ENCODE measurements around the gene RBBP8. TPM values are rescaled to one million over a fixed set of nuclear protein-coding genes. Genes with fewer than 3 reads are reported as not detected.
A peak's percentile ranks its signal among the peaks of the same experiment; 100 is the strongest.

RBBP8 gene
- polyA plus RNA-seq, 3 donors = 5.8 to 9.6 (median 7.8) TPM

DNA sequence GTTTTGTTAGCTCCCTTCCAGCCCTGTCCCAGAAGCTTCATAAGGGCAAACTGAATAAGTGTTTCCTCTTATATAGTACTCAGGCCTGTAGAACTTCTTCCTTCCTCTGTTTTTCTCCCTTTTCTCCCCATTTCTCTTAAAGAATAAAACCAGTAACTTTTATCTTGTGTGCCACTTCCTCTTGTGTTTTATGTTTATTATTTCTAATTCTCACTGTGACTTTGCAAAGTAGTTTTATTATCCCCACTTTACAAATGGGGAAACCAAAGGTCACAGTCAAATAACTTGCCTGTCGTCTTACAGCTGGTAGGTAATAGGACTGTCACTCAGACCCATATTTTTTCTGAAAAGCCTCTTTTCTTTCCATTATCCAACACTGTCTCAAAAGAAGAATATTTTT, 42.4 kb downstream of the RBBP8 start:
- Histone ChIP-seq H3K27ac (ENCODE audit: low read depth in 1 of 2, low read length in 2 of 2) (peak overlapping the region in 1 of 2 donors; percentile 65), H3K9ac (ENCODE audit: insufficient read depth, low read length, poor library complexity, severe bottlenecking) (no peak overlapping the region), H3K4me3 (replicated peaks in 1 of 3; ENCODE audit: low read depth in 2 of 3, low read length in 3 of 3) (no peak overlapping the region), H3K9me3 (replicated peaks in 1 of 2; ENCODE audit: control insufficient read depth in 1 of 2, insufficient read depth in 1 of 2, low read length in 2 of 2) (no peaks in the 10 kb centered on the region), H3K4me2 (replicated peaks; ENCODE audit: extremely low read depth, low read length, poor library complexity, severe bottlenecking) (peak overlapping the region; percentile 36), H3K36me3 (replicated peaks in 1 of 2; ENCODE audit: control insufficient read depth in 1 of 2, insufficient read depth in 2 of 2, low read length in 2 of 2) (peaks cover 0 to 47% of the 10 kb centered on the region in 2 donors), H3K79me2 (ENCODE audit: insufficient read depth, low read length) (no peaks in the 10 kb centered on the region), H4K20me1 (ENCODE audit: insufficient read depth, low read length) (no peaks in the 10 kb centered on the region), H3K27me3 (ENCODE audit: control insufficient read depth in 2 of 2, insufficient read depth in 2 of 2, low read length in 2 of 2) (no peaks in the 10 kb centered on the region), H2AFZ (ENCODE audit: insufficient read depth, low read depth, low read length, poor library complexity, severe bottlenecking) (no peak overlapping the region), H3K4me1 (ENCODE audit: control insufficient read depth in 1 of 2, insufficient read depth in 2 of 2, low read length in 2 of 2) (peaks cover 4 to 9% of the 10 kb centered on the region in 2 donors)
- DNase-seq = peak in 2 of 3 donors; percentile 6 to 29
- TF ChIP-seq, protein P1, sequence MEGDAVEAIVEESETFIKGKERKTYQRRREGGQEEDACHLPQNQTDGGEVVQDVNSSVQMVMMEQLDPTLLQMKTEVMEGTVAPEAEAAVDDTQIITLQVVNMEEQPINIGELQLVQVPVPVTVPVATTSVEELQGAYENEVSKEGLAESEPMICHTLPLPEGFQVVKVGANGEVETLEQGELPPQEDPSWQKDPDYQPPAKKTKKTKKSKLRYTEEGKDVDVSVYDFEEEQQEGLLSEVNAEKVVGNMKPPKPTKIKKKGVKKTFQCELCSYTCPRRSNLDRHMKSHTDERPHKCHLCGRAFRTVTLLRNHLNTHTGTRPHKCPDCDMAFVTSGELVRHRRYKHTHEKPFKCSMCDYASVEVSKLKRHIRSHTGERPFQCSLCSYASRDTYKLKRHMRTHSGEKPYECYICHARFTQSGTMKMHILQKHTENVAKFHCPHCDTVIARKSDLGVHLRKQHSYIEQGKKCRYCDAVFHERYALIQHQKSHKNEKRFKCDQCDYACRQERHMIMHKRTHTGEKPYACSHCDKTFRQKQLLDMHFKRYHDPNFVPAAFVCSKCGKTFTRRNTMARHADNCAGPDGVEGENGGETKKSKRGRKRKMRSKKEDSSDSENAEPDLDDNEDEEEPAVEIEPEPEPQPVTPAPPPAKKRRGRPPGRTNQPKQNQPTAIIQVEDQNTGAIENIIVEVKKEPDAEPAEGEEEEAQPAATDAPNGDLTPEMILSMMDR (IDR thresholded peaks at IDR 0.05) = no peak
- Mint-ChIP-seq H3K4me1 (peaks cover 8% of the 10 kb centered on the region), H3K27ac (peak overlapping the region in 6 of 7 donors; percentile 44 to 76 (median 62)), H3K36me3 (peaks cover 15 to 23% of the 10 kb centered on the region in 2 donors), H3K4me3 (peak overlapping the region in 1 of 2 donors; percentile 19), H3K9me3 (no peaks in the 10 kb centered on the region), H3K27me3 (ENCODE audit: low read depth in 3 of 3) (peaks cover 0 to 1% (median 0%) of the 10 kb centered on the region in 3 donors)
- whole genome bisulfite sequencing (ENCODE audit: insufficient coverage) = no CpG with 5 or more reads among the region's 1 CpG
- intact Hi-C loops (cut with micrococcal nuclease) = no loop called here

GRCh38 chr18:22977847-22978701, 44.9 kb downstream of the RBBP8 start:
- Histone ChIP-seq H2AFZ (ENCODE audit: insufficient read depth, low read depth, low read length, poor library complexity, severe bottlenecking) (no peak overlapping the region), H3K27ac (ENCODE audit: low read depth in 1 of 2, low read length in 2 of 2) (no peak overlapping the region), H3K4me2 (replicated peaks; ENCODE audit: extremely low read depth, low read length, poor library complexity, severe bottlenecking) (no peak overlapping the region), H4K20me1 (ENCODE audit: insufficient read depth, low read length) (no peaks in the 10 kb centered on the region), H3K79me2 (ENCODE audit: insufficient read depth, low read length) (no peaks in the 10 kb centered on the region), H3K27me3 (ENCODE audit: control insufficient read depth in 2 of 2, insufficient read depth in 2 of 2, low read length in 2 of 2) (no peaks in the 10 kb centered on the region), H3K9ac (ENCODE audit: insufficient read depth, low read length, poor library complexity, severe bottlenecking) (no peak overlapping the region), H3K36me3 (replicated peaks in 1 of 2; ENCODE audit: control insufficient read depth in 1 of 2, insufficient read depth in 2 of 2, low read length in 2 of 2) (peaks cover 0 to 44% of the 10 kb centered on the region in 2 donors), H3K4me1 (ENCODE audit: control insufficient read depth in 1 of 2, insufficient read depth in 2 of 2, low read length in 2 of 2) (peaks cover 6 to 9% of the 10 kb centered on the region in 2 donors), H3K9me3 (replicated peaks in 1 of 2; ENCODE audit: control insufficient read depth in 1 of 2, insufficient read depth in 1 of 2, low read length in 2 of 2) (no peaks in the 10 kb centered on the region), H3K4me3 (replicated peaks in 1 of 3; ENCODE audit: low read depth in 2 of 3, low read length in 3 of 3) (no peak overlapping the region)
- intact Hi-C loops (cut with micrococcal nuclease) = no loop called here
- Mint-ChIP-seq H3K27me3 (ENCODE audit: low read depth in 3 of 3) (no peaks in the 10 kb centered on the region), H3K9me3 (no peaks in the 10 kb centered on the region), H3K27ac (peak overlapping the region in 1 of 7 donors; percentile 67), H3K36me3 (peaks cover 12 to 18% of the 10 kb centered on the region in 2 donors), H3K4me3 (no peak overlapping the region), H3K4me1 (peaks cover 17% of the 10 kb centered on the region)
- DNase-seq = peak in 2 of 3 donors; percentile 1 to 14
- TF ChIP-seq, protein P1 (IDR thresholded peaks at IDR 0.05) = no peak
- 83% methylated on average over 1 of the region's 5 CpGs for WGBS (ENCODE audit: insufficient coverage)
